ENCODE measurements around the gene SLC35B2.
"Not testable (repeated sequence)": the region's sequence is repeated elsewhere in the genome, so short reads cannot be mapped to it uniquely, and the experiment has no call there.

The SLC35B2 gene

GRCh38 chr6:44232676-44233566 is 24.4 kb downstream of the SLC35B2 start:
- no peak for DNase-seq

- DNase-seq = not testable (repeated sequence)
These were observed 25.9 kb downstream of the SLC35B2 start for GRCh38 chr6:44231426-44231825.

- no peak for DNase-seq
These were observed 27.2 kb downstream of the SLC35B2 start for GRCh38 chr6:44230034-44230675.

GRCh38 chr6:44229376-44230033 is 27.8 kb downstream of the SLC35B2 start:
- no peak for DNase-seq

GRCh38 chr6:44228836-44229235 is 28.5 kb downstream of the SLC35B2 start:
- DNase-seq = no peak

- no peak for DNase-seq
These were observed 28.9 kb downstream of the SLC35B2 start for GRCh38 chr6:44228433-44228832.

- DNase-seq = no peak
These were observed 29.3 kb downstream of the SLC35B2 start for GRCh38 chr6:44228031-44228430.

- DNase-seq = no peak
These were observed 30.1 kb downstream of the SLC35B2 start for GRCh38 chr6:44227148-44227793.

GRCh38 chr6:44226368-44227147 is 30.8 kb downstream of the SLC35B2 start:
- no peak for DNase-seq

GRCh38 chr6:44225579-44226325 is 31.6 kb downstream of the SLC35B2 start:
- DNase-seq = no peak

GRCh38 chr6:44224965-44225305 is 32.4 kb downstream of the SLC35B2 start:
- DNase-seq = no peak

GRCh38 chr6:44224029-44224964 is 33.0 kb downstream of the SLC35B2 start:
- no peak for DNase-seq

- DNase-seq = peak; percentile 53 to 85 (median 68)
These were observed 33.9 kb downstream of the SLC35B2 start, which contains the start of gene SLC29A1 for GRCh38 chr6:44223319-44224028. Gene SLC29A1, plus strand, starts transcription at chr6:44223595. Its CDS starts 3,719 bp downstream, at chr6:44227314.

GRCh38 chr6:44222486-44223318 is 34.6 kb downstream of the SLC35B2 start:
- no peak for DNase-seq

- no peak for DNase-seq
These were observed 35.4 kb downstream of the SLC35B2 start for GRCh38 chr6:44221961-44222335.

- DNase-seq = peak in 3 of 4 experiments; percentile 37 to 64 (median 64)
These were observed 35.9 kb downstream of the SLC35B2 start for GRCh38 chr6:44221291-44221960.

GRCh38 chr6:44220913-44221290 is 36.4 kb downstream of the SLC35B2 start:
- DNase-seq = no peak

All from activated naive CD4-positive, alpha-beta T cell (primary cell).